ENCODE measurements around the gene NPAS3. TPM values are rescaled to one million over a fixed set of nuclear protein-coding genes. Genes with fewer than 3 reads are reported as not detected.

Gene NPAS3
- total and polyA plus RNA-seq, 2 donors (not counting 3 experiments of a cell fraction or from before 2014, with no cell fraction given), result 0.10 to 0.13 TPM

DNA sequence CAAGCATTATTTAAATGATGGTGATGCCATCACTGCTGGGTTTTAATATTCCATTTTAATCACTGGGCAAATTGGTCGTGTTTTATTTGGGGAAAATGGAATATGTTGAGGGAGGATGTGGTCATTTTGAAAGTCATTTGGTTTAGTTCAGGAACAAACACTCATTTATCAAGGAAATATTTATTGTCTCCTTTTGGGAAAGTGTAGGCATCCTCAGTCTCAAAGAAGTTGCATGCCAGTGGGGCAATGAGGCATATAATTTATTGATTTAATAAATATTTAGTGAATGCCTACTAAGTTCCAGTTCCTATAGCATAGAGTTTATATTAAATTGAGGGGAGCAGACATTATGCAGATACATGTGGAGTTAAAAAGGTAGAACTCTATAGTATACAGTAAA lies 134.3 kb downstream of the NPAS3 start:
- no peak for FAIRE-seq
- no peak for DNase-seq (ENCODE audit: low read depth, low spot score)
- H3K9ac ChIP-seq (replicated peaks; ENCODE audit: extremely low read depth, insufficient read depth, low read length), result no peak overlapping the region
- no peak overlapping the region for H3K4me2 ChIP-seq (ENCODE audit: insufficient read depth, low read length)
- POLR2A ChIA-PET, result no interaction called here
- intact Hi-C loops (cut with micrococcal nuclease) (no loop called here), dilution Hi-C loops (cut with MboI; ENCODE audit: extremely low pct_ligation_motif_present, low sequenced_read_pairs) (no loop called here)
- no peaks in the 10 kb centered on the region for H3K79me2 ChIP-seq (ENCODE audit: control insufficient read depth, insufficient read depth, low read length)
- no peaks in the 10 kb centered on the region for H3K4me1 ChIP-seq (ENCODE audit: control insufficient read depth, extremely low read depth, insufficient read depth, low read length)
- no peak overlapping the region for H3K27ac ChIP-seq (ENCODE audit: insufficient read depth, low read depth, low read length)
- CTCF ChIA-PET, result no interaction called here
- H3K4me3 ChIP-seq (replicated peaks in 1 of 3; ENCODE audit: insufficient read depth in 1 of 3, low read depth in 1 of 3, low read length in 3 of 3), result no peak overlapping the region
- no peak overlapping the region for H2AFZ ChIP-seq (ENCODE audit: low read depth, low read length)
- H3K9me3 ChIP-seq (replicated peaks; ENCODE audit: control insufficient read depth, insufficient read depth, low read length), result no peaks in the 10 kb centered on the region
- TF ChIP-seq MYC (IDR thresholded peaks at IDR 0.05; ENCODE audit: low read depth, low read length) (no peak), JUN (IDR thresholded peaks at IDR 0.05; ENCODE audit: borderline replicate concordance, insufficient read depth, insufficient read length, low read depth) (no peak), POLR2AphosphoS5 (IDR thresholded peaks at IDR 0.05; ENCODE audit: insufficient read depth, low read depth, low read length) (no peak), MAX (IDR thresholded peaks at IDR 0.05; ENCODE audit: insufficient read depth, insufficient read length) (no peak), EZH2 (IDR thresholded peaks at IDR 0.05; ENCODE audit: borderline replicate concordance, low read depth, low read length, severe bottlenecking) (no peak), FOS (IDR thresholded peaks at IDR 0.05; ENCODE audit: borderline replicate concordance, insufficient read depth, low read length) (no peak), GATA2 (IDR thresholded peaks at IDR 0.05; ENCODE audit: insufficient read depth, insufficient read length, low read depth, low read length) (no peak)
- TF ChIP-seq, protein P1, sequence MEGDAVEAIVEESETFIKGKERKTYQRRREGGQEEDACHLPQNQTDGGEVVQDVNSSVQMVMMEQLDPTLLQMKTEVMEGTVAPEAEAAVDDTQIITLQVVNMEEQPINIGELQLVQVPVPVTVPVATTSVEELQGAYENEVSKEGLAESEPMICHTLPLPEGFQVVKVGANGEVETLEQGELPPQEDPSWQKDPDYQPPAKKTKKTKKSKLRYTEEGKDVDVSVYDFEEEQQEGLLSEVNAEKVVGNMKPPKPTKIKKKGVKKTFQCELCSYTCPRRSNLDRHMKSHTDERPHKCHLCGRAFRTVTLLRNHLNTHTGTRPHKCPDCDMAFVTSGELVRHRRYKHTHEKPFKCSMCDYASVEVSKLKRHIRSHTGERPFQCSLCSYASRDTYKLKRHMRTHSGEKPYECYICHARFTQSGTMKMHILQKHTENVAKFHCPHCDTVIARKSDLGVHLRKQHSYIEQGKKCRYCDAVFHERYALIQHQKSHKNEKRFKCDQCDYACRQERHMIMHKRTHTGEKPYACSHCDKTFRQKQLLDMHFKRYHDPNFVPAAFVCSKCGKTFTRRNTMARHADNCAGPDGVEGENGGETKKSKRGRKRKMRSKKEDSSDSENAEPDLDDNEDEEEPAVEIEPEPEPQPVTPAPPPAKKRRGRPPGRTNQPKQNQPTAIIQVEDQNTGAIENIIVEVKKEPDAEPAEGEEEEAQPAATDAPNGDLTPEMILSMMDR (IDR thresholded peaks at IDR 0.05; ENCODE audit: extremely low read depth in 1 of 2, insufficient read depth in 1 of 2, low read depth in 1 of 2, low read length in 2 of 2), result no peak
- H3K27me3 ChIP-seq (ENCODE audit: control insufficient read depth in 2 of 2, insufficient read depth in 2 of 2, low read length in 2 of 2), result no peaks in the 10 kb centered on the region
- H3K9me1 ChIP-seq (replicated peaks; ENCODE audit: control insufficient read depth, extremely low read depth, insufficient read depth, low read length), result no peaks in the 10 kb centered on the region
- no peaks in the 10 kb centered on the region for H4K20me1 ChIP-seq (replicated peaks; ENCODE audit: control insufficient read depth, extremely low read depth, insufficient read depth, low read length)
- H3K36me3 ChIP-seq (ENCODE audit: control insufficient read depth in 2 of 2, extremely low read depth in 1 of 2, insufficient read depth in 2 of 2, low read length in 2 of 2), result no peaks in the 10 kb centered on the region
- no TSS peak for BruUV-seq (replicated peaks)

All from endothelial cell of umbilical vein (primary cell).